ENCODE results near the gene POLA2. TPM values are rescaled to one million over a fixed set of nuclear protein-coding genes. Genes with fewer than 3 reads are reported as not detected.
"Not testable (repeated sequence)": the region's sequence is repeated elsewhere in the genome, so short reads cannot be mapped to it uniquely, and the experiment has no call there.

POLA2 gene
- total RNA-seq, 1 experiment from 2014 or later: 43.7 TPM

DNA sequence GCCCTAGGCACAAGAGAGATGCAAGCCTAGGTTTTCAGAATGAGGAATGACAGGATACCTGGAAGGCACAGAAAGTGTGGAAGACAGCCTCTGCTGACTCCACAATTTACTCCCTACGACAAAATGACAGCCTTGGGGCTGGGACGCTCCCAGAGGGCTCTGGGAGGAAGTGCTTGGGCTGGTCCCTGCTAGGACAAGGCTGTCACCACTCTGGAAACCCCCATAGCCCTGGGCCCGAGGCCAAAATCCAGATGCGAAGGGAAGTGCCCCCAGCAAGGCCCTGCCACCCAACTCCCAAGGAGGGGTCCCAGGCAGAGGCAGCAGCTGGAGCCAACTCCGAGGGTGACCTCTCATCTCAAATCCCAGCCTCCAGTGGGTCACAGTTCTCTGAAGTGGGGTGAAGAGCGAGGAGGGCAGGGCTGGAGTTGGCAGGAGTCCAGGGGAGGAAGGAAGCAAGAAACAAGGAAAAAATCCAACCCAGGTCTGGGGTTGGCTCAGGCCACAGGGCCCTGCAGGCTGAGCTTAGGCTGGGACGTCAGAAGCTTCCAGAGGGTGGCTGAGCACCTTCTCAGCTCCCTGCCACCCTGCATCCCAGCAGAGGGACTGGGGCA lies 46.6 kb downstream of the POLA2 start:
- peak; percentile 68 for DNase-seq (ENCODE audit: low read depth)

DNA sequence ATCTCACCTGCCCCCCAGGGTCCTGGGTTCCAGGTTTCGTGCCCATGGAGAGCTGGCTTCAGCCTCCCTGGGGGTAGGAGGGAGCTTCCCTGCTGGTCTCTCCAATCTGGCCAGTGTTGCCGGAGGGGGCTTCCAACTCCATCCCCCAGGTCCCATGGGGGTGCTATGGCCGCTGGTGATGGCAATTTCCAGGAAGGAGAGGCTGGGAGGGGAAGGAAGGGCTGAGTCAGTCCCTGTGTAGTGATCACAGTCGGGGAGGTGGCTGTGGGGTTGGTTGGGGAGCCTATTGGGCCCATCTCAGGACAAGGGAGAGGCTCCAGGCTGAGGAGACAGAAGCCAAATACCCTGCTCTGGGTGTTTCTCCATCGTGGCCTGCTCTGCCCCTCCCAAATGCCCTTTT lies 47.2 kb downstream of the POLA2 start:
- DNase-seq (ENCODE audit: low read depth): no peak

DNA sequence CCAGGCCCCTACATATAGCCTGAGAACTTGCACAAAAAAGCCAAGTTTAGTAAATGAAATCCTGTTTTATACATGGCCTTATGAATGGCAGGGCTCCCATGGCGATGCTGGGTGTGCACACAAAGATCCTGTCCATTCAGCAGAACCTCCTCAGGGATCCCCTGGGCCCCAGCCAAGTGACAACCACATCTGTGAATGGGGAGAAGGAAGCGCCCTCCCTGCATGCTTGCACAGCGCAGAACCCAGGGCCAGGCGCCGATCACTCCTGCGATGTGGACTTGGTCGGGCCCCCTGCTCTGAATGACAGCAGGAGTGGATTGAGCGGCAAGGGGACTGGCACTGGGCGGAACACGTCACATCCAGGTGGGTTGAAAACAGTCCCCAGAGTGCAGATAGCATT lies 48.5 kb downstream of the POLA2 start:
- no peak for DNase-seq (ENCODE audit: low read depth)

DNA sequence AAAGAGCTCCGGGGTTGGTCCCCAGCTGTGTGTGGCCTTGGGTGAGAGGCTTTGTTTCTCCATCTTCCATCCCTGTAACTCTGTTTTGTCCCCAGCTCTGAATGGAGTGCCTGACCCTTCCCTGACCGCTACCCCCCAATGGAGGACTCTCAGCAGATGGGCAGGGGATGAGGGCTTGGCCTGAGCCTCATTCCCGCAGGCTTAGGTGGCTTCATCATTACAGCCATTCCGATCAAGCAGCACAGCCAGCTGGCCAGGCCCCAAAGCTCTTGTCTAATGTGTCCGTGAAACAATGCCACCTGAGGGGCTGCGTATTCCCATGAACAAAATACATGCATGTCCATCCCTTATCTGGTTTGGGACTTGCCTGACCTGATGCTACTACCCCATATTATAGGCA lies 49.0 kb downstream of the POLA2 start:
- no peak for DNase-seq (ENCODE audit: low read depth)

DNA sequence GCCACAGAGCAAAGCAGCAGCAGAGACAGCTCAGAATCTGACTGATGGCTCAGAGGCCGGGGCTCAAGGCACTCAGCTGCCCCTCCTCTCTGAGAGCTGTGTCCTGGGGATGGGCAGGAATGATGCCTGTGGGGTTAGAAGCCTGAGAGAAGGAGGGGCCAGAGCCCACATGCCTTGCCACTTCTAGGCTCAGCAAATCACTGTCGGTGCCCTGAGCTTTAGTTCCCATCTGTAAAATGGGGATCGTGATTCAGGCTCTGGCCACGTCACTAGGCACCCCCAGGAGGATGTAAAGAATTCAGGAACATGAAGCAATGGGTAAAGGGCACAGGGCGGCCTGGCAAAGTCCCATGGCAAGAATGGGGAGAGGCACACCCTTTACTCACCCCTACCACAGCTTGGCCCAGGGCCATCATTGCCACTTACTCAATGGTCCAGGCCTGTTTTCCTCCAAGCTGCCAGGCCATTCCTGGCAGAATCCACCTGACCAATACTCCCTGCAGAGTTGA lies 49.5 kb downstream of the POLA2 start:
- DNase-seq (ENCODE audit: low read depth): peak; percentile 52

DNA sequence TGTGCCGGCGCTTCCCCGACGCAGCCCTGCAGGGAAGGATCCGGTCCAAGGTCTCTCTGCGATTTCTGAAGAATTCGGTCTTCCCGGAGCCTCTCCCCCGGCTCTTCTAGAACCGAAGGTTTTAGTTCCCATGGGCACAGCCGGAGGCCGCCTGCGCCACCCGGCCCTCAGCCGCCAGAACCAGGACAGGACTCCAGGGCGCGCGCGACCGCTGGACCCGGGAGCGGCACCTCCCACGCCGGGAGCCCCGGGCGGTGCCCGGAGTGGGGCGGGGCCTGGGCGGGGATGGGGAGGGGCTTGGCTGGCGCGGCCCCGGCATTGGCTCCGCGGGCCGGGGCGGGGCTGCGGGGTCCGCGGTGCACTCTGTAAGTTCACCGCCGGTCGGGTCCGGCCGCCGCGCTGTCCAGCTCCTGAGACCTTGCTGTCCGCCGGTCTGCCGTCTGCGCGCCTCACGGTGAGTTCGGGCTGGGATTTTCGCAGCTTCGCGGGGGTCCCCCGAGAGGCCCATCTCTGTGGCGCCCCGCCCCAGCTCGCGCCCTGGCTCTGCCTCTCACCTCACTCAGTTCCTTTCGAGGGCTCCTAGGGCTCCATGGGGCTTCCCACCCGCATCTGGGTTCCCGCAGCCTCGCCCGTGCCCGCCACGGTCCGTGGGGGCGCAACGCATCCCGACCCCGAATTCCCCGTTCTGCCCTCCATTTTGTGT lies 52.9 kb downstream of the POLA2 start, which contains the start of gene CDC42EP2:
Gene CDC42EP2, plus strand, starts transcription at position 366 of the 703 bp plus-strand sequence. CDS start 6,033 bp downstream, outside the sequence.
- peak; percentile 85 for DNase-seq (ENCODE audit: low read depth)

DNA sequence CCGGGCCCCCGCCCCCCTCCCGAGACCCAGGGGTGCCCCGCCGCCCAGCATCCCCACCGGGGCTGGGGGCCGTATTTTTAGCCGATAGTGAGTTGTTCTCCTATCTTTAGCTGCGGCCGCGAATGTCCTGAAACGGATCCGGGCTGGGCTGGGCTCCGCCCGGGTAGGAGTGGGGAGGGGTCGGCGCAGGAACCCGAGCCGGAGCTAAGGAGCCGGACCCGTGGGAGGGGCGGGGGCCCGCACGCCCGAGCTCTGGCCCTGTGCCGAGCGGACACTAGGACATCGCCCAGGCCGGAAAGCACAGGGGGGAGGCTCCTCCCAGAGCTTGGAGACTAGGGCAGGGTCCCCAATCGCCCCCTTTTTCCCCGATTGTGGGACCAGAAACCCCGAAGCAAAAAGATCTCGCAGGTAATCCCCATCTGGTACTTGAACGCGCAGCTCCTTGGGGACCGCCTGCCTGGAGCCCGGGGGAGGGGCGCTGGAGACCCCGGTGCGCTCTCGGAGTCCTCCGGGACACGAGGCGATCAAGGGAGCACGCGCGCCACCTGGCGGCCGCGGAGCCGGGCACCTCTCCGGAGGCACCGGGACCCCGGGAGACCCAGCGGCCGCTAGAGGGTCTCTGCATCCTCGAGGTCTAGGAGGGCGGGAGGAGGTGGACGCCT lies 53.6 kb downstream of the POLA2 start:
- DNase-seq (ENCODE audit: low read depth): peak; percentile 70

DNA sequence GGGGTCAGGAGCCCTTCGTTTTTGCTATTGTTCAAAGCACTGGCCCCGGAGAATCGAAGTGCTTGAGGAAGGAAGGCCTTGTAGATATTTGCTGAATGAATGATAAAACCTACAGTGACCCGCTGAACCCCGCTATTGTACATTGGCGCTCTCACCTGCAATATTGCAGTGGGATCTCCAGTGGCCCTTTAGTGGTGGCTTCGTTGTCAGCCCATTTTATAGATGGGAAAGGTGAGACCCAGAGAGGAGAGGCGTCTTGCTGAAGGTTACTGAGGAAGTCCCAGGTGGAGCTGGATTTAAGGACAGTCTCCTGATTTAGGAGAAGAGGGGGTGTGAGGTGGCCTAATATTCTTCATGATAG lies 54.1 kb downstream of the POLA2 start:
- no peak for DNase-seq (ENCODE audit: low read depth)

DNA sequence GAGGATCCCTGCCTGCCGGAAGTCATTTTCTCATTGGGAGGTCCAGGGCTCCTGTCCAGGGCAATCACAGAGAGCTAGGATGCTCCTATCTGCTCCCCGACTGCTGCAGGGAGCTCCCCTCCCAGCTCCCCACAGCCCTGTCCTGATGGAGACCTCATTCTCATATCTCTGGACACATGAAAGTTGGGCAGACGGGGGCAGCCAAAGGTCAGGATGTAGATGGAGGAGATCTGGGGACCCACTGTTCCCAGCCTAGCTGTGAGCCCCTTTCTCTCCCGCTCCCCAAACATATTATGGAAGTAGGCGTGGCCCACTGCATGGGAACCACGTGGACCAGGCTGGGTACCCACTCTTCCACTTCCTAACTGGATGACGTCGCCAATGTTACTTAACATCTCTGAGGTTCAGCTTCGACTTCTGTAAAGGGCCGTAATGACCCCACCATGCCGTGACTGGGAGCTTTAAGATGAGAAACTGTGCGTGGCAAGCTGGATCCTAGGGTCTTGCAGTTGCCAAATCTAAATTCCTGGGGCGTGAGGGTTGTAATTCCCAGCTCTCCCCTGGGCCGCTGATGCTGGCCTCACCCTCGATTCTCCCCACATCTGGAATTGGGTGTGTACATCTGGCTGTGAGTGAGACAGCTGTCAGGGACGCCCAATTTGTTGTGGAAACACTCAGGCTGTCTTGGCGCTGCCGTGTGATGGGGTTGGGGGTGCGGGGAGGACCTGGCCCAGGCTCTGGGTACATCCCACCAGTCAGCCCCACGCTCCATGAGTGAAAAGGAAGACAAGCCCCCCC lies 54.7 kb downstream of the POLA2 start:
- peak; percentile 90 for DNase-seq (ENCODE audit: low read depth)

DNA sequence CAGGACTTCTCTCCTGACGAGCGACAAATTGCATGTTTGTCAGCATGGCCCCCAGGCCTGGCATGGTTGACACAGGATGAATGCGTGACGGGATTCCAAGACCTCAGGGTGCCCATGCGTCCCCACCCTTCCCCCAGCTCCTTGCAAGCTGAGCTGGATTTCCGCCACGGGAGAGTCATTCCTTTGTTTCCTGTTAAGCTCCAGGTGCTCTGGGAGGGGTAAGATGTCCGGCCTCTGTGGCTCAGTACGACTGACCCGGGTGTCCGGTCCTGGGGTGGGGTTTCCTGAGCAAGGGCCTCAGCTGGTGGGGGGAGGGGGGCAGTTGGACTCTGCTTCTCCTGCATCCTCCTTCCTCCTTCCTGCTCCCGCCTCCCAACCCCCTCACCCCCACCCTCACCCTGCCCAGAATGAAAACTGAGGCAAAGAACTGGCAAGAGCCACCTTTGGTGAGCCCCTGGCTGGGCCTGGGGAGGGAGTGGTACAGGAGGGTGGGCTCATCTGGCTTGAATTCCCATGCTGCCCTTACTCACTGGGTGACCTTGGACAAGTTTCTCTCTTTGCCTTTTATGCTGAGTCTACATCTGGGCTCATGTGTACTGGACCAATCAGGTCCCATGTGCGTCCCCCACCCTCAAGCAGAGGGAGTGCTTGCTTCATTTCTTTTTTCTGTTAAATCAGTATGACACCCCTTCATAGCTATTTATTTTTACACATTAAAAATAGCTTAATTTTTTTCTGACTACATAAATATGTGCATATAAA lies 55.4 kb downstream of the POLA2 start:
- peak; percentile 94 for DNase-seq (ENCODE audit: low read depth)

DNA sequence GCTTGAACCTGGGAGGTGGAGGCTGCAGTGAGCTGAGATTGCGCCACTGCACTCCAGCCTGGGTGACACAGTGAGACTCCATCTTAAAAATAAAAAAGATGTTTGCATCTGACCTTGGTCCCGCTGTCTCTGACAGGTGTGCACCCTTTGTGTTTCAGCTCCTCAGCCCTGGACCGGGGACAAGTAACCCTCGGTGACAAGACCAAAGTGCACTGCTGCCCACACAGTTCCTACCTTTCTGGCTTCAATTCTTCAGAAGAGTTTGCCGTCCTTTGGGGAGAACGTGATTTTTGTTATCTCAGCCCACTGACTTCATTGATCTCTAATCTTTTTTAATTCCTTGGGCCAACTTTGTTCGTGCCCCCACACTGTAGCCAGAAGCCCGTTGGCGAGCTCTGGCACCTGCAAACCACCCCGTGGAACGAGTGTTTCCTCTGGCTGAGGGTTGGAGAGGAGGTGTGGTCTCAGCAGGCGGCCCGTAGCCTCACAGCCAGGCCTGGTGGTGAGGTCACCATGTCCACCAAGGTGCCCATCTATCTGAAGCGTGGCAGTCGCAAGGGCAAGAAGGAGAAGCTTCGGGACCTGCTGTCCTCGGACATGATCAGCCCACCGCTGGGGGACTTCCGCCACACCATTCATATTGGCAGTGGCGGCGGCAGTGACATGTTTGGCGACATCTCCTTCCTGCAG lies 58.8 kb downstream of the POLA2 start:
- no peak for DNase-seq (ENCODE audit: low read depth)

DNA sequence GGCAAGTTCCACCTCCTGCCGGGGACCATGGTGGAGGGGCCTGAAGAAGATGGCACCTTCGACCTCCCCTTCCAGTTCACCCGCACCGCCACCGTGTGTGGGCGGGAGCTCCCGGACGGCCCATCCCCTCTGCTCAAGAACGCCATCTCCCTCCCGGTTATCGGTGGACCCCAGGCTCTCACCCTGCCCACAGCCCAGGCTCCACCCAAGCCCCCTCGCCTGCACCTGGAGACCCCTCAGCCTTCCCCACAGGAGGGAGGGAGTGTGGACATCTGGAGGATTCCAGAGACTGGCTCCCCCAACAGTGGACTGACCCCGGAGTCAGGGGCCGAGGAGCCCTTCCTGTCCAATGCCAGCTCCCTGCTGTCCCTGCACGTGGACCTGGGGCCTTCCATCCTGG lies 59.3 kb downstream of the POLA2 start:
- DNase-seq (ENCODE audit: low read depth): no peak

DNA sequence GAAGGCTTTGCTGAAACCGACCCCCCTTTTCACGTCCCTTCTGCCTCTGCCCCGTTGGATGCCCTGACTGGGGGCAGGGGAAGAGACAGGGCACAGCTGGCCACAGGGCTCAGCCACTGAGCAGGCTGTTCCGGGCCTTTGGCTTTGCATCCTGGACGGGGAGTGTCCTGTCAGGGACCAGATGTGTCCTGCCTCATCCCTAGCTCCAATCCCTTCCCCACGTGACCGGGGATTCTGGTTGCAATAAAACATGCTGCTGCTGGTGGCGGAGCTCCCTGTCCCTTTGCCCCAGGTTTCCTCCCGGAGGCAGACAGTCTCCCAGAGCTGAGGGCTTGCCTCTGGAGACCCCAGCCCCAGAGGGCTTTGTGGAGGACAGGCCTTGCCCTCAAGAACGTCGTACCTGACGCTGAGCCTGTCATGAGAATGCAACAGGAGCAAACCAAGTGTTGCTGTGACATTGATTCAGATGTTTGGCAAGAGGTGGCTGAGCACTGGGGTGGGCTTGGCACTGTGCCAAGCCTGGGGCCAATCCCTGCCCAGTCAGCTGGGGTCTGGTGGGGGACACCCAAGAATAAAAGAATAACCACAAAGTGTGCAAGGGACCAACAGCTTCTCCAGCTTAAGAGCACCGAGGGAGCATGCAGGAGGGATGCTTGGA lies 60.2 kb downstream of the POLA2 start:
- no peak for DNase-seq (ENCODE audit: low read depth)

DNA sequence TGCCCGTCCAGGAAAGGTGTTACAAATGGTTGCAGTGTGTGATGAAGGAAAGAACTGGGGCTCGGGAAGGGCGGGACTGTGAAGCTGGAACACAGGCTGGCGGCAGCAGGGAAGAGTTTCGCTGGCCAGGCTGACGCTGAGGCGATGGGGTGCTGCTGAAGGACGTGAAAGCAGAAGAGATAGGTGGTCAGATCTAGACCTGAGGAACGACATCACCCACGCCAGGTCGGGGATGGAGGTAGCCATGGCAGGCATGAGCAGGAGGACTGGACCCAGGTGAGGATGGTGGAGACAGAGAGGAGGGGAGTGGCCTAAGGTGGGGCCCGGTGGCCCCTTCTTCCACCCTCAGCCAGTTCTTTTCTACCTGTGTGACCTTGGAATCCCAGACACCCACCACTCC lies 62.1 kb downstream of the POLA2 start:
- no peak for DNase-seq (ENCODE audit: low read depth)

DNA sequence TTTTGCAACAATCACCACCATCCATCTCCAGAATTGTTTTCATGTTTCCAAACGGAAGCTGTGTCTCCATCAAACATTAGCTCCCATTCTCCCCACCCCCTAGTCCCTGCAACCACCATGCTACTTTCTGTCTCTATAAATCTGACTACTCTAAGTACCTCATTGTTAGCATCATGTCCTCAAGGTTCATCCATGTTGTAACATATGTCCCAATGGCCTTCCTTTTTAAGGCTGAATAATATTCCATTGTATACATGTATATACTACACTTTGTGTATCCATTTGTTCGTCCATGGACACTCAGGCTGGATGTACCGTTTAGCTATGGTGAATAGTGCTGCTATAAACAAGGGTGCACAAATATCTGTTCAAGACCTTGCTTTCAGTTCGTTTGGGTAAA lies 63.7 kb downstream of the POLA2 start:
- no peak for DNase-seq (ENCODE audit: low read depth)

DNA sequence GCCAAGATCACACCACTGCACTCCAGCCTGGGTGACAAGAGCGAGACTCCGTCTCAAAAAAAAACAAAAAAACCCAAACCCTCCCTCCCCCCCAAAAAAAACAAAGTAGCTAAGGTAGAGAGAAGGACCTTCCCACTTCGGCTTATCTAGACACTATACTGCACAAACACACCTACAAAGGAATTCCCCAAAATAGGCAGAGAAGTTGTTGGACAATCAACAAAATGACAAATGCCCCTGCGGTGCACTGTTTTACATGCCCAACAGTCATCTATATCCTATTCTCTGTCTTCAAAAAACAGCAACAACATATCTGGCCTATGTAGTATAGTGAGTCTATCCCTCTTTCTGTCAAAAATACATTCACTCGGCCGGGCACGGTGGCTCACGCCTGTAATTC lies 65.3 kb downstream of the POLA2 start:
- no peak for DNase-seq (ENCODE audit: low read depth)

DNA sequence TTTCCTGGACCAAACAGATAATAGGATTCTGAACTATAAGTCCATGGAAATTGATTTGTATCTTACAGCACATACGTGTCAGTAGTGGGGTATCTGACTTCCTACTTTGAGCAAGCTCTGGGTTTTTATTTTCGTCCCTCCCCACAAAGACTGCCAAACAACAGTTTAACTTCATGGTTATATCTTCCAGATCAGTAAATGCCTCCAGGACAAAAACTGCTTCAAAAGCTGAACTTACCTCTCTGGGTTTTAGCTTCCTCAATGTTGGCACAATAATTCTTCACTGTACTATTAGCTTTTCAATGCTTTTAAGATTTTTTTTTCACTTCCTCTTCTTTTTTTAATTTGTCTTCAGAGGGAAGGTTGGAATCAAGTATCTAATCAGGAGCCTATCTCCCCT lies 67.7 kb downstream of the POLA2 start:
- DNase-seq (ENCODE audit: low read depth): peak; percentile 47

DNA sequence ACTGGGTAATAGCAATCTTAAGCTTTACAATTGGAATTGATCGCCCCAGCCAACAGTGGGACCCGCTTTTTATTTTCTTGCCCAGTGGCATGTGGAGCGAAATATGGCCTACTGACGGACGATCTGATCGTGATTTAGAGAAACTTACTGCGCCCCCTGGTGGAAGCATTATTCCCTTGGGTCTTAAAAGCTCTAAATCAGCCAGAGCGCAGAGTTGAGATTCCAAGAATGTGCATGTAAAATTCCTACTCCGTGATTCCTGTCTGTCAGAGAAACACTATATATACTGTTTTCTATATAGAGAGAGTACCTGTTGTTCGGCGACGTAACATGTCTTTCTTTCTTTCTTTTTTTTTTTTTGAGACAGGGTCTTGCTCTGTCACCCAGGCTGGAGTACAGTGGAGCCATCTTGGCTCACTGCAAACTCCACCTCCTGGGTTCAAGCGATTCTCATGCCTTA lies 68.2 kb downstream of the POLA2 start:
- peak; percentile 88 for DNase-seq (ENCODE audit: low read depth)

DNA sequence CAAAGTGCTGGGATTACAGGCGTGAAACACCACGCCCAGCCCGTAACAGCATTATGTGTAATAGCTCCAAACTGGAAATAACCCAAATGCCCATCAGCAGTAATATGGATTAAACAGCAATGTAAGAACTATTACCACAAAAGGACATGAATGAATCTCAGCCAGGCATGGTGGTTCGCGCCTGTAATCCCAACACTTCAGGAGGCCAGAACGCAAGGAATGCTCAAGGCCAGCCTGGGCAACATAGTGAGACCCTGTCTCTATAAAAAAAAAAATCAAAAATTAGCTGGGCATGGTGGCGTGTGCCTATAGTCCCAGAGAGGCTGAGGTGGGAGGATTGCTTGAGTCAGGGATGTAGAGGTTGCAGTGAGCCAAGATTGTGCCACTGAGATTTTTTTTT lies 68.8 kb downstream of the POLA2 start:
- no peak for DNase-seq (ENCODE audit: low read depth)

DNA sequence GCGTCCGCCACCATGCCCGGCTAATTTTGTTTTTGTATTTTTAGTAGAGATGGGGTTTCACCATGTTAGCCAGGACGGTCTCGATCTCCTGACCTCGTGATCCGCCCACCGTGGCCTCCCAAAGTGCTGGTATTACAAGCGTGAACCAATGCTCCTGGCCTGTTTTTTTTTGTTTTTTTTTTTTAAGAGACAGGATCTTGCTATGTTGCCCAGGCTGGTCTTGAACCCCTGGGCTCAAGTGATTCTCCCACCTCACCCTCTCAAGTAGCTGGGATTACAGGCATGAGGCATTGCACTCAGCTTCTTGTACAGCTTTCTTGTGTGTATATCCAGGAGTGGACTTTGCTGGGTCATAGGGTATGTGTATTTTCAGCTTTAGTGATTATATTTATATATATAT lies 70.8 kb downstream of the POLA2 start:
- not testable (repeated sequence) for DNase-seq (ENCODE audit: low read depth)
